T-helper 9 cell (primary cell): ENCODE data around the gene CPSF3.
A peak's percentile ranks its signal among the peaks of the same experiment; 100 is the strongest.

Experiments
- DNase-seq: peaks from one replicate; pipeline ENCODE4 v3.0.0-alpha.2; 2020

The CPSF3 gene

DNA sequence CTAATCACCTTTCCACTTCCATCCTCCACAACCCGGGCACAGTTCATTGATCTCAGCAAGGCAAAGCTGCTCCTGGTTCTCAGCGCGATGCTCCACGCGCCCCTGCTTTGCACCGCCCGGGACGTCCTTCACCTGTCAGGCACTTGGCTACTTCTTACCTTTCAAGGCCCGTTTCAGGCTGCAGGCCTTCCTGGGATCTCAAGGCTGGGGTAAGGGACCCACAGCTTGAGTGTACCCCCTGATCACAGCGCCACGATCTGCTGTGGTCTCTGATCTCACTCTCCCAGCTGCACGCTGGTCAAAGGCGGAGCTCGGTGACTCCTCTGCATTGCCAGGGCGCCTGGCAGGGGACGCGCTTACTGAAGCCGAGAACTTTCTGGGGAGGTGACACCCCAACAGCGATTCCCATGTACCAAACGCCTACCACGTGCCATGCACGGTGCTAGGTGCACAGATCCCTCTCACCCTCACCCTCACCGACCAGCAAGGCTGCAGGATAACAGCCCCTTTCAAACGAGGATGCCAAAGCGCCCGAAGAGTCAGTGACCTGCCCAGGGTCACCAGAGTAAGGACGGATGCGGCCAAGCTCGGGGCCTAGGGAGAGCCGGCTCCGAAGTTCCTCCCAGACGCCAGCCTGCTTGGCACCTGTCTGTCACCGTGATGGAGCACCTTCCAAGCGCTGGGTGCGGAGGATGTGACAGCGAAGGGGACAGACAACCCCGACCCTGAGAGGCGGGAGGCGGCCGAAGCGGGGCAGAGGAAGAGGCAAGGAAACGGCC, 944 bp upstream of the CPSF3 start:
- peak; percentile 25 for DNase-seq

GRCh38 chr2:9423922-9424272, 443 bp downstream of the CPSF3 start:
- DNase-seq, result peak; percentile 4

DNA sequence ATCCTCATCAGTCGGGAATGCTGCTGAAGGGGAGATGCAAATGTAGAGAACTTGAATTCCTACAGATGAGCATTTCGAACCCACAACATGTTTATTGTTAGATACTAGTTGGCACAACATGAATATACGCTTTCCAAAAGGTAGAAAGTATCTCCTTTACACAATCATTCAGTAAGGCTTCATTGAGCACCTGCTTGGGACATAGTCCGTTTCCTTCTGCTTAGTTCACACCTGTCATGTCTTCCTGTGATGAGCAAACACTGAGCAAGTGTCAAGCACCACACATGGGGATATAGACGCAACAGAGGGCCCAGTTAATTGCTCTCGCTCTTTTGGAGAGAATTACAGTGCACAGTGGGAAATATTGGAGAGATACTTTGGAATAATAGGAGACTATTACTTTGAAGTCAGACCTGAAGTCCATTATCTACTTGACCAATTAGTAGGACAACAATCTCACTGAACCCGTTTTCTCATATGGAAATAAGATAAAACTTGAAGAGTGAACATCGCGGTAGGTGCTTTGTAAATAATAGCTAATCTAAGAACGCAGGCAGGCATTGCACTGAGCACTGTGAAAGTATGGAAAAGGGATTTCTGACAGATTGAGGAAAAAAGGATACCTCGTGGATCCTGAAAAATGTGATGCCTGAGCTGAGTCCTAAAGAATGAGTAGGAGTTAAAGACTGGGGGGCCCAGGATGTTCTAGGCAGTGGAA, 1.2 kb downstream of the CPSF3 start:
- no peak for DNase-seq

DNA sequence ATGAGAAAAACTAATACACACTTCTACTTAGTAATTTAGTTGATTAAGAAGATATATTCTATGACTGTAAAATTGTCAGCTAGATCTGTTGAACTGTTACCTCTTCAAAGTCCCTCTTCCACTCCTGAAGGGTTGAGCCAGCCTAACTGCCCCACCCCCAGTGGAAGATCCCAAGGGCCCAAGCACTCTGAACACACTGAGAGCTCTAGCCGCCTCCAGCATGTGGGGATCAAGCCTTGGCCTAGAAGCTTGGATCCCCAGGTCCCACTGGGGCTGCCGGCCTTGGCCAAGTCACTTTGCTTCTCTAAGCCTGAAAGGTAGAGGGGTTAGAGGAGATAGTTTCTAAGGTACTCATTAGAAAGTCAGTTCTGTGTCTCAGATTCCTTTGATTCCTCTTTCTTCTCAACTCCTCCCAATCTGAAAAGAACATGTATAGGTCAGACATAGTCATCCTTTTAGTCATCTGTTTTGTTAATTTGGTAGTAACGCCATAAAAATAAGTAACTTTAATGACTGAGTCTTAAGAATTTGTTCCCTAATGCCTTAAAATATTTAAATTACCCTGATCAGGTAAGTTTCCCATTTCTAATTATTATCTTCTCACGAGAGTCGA, 5.6 kb downstream of the CPSF3 start:
- no peak for DNase-seq

DNA sequence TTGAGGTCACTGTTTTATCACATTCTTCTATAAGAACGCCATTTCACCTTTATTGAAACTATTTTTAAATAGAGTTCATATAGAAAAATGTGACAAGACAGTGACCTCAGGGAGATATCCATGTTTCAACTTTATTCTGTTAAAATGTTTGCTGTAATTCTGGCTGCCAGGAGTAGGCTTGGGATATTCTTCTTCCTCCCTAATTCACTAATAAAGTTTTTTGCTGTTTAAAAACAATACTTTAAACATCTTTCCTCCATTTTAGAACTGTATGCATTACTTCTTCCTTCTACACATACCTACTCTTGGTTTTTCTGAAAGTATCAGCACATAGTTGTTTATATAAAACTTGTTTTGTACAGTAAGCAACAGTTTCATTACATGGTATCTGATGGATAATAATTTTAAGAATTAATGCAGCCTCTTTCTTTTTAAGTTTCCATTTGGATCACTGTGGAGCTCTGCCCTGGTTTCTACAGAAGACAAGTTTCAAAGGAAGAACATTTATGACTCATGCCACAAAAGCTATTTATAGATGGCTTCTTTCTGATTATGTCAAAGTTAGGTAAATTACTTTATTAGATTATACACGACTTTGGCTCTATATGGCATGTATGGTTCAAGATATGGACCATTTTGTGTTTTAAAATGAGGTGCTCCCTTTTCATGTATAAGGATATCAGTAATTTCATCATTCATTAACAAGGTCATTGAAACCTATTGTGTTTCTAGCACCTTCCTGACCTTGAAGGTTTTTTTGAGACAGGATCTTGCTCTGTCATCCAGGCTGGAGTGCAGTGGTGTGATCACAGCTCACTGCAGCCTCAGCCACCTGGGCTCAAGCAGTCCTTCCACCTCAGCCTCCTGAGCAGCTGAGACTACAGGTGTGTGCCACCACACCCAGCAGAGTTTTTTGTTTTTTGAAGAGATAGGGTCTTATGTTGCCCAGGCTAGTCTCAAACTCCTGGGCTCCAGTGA, 7.2 kb downstream of the CPSF3 start:
- no peak for DNase-seq

DNA sequence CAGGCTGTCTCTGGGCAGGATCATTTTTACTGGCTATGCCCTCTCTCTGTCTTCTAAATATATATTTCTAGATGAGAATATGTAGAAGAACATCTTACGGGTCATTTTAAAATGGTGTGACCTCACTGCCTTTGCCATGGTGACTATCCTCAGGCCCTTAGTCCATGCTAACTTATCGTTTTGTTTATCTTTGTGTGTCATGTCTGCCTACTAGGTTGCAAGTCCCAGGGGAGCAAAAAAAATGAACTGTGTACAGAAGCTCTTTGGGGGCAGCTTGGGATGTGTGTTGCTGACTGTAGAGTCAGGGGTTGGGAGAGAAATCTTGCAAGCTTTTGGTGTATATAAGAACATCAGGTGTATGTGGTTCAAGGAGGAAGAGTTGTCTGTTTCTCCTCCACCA, 11.0 kb downstream of the CPSF3 start:
- no peak for DNase-seq

DNA sequence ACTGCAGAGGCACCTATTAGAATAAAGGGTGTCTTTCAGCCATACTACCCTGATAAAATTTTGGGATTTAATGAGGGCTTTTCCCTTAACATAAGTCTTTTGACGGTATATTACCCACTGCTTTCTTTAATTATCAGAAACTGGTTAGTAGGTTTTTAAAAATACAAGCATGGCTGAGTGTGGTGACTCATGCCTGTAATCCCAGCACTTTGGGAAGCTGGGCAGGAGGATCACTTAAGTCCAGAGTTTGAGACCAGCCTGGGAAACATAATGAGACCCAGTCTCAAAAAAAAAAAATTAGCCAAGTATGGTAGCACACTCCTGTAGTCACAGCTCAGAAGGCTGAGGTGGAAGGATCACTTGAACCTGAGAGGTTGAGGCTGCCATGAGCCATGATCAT, 16.1 kb downstream of the CPSF3 start:
- DNase-seq, result no peak

DNA sequence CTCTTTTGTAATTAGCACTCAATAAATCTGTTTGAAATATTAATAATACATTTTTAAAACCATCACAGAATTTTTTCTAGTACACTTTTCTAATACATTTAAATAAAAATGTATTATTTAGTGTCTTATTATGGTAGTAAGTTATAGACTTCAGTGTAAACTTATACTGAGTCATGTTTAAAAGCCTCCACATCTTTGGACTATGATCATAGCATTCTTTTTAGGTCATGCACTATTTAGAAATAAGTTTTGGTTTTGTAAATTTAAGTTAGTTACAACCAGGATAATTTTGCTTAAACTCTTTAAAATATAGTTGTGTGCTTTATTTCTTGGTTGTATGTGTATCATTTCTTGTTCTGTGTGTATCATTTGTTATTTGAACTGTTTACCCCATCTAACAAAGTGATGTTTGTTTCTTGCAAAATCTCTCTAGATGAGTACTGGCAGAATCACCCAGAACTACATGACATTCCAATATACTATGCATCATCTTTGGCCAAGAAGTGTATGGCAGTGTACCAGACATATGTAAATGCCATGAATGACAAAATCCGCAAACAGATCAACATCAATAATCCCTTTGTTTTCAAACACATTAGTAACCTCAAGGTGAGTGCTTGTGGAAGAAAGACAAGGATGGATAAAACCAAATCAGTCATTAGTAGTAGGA, 16.7 kb downstream of the CPSF3 start:
- DNase-seq, result no peak

DNA sequence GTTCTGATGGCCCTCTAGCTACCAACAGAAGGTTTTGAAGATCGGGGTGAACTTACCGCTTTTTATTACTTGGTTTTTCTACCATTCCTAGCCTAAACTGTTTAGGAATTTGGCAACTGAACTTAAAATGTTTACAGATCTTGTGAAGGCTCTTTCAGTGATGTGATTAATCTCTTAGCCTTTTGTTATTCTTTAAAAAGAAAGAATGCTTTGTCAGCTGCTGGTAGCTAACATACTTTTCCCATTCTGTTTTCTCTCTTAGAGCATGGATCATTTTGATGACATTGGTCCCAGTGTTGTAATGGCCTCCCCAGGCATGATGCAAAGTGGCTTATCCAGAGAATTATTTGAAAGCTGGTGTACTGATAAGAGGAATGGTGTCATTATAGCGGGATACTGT, 18.1 kb downstream of the CPSF3 start:
- no peak for DNase-seq

DNA sequence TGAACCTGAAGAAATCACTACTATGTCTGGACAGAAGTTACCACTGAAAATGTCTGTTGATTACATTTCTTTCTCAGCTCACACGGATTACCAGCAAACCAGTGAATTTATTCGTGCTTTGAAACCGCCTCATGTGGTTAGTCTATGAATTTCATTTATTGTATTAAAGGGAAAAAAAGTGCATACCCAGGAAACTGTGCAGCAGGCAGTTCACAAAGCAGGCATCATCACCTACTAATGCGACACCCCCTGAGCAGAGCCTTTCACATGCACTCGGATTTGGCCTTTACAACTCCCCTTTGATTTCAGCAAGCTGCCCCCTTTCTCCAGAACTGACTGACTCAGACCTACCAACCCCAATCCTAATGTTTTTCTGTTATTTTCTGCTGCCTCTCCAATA, 20.1 kb downstream of the CPSF3 start:
- DNase-seq, result no peak

DNA sequence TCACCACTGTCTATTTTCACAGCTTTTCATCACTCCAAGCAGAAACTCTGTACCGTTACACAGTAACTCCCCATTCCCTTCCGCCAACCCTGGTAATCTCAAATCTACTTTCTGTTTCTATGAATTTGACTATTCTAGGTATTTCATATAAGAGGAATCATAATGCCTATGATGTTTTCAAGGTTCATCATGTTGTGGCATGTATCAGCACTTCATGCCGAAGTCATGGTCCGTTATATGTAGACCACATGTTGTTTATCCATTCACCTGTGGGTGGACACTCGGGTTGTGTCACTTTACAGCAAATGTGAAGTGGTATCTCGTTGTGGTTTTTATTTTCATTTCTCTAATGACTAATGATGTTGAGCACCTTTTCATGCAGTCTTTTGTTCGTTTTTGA, 21.6 kb downstream of the CPSF3 start:
- no peak for DNase-seq

GRCh38 chr2:9451231-9451630, 27.8 kb downstream of the CPSF3 start:
- no peak for DNase-seq

DNA sequence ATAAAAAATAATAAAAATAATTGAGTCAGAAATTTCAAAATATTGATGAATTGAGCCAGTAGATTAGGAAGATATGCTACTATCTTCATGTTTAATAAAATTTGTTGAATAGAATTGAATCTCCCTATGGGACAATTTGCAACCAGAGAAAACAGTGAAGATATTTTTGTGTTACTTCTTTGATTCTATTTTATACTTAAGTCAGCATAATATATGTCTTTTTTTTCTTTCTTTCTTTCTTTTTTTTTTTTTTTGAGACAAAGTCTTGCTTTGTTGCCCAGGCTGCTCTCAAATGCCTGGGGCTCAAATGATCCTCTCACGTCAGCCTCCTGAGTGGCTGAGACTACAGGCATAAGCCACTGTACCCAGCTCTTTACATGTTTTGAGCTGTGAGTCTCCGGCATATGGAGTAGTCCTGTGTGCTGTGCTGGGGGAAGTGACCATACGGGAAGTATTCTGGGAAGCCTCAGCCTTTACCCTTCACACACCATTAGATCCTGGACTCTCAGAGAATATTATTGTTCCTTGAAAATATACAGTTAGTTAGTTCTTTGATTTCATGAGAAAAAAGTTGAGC, 37.1 kb downstream of the CPSF3 start:
- DNase-seq, result no peak

DNA sequence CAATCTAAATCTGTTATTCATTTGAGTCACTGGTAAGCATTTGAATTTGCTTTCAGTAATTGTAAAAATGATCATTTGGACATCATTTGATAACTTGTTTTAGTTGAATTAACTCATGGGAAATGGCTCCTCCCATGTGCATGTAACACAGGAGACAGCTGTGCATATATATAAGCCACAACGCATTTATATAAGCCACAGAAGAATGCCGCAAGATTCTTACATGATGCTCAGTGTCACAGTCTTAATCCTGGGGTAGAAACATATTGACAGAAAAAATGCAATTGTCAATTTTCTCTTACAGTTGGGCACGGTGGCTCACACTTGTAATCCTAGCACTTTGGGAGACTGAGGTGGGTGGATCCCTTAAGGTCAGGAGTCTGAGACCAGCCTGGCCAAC, 37.6 kb downstream of the CPSF3 start:
- DNase-seq, result no peak

DNA sequence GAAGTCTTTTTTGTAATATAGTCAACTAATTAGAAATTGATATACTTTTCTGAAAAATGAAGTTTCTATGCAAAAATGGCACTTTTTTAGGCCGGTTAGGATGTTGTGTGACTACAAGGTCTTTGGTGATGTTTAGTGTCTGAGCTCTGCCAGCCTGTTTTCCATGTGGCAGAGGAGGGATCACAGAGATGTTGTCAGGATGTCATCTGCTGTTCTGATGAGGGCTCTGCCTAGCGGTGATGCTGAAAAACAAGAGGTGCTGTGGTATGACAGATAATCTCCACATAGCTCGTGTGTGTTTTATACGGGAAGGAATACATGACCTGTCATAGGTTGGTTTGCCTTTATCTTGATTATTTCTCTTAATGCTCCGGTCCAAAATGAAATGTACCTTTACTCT, 38.9 kb downstream of the CPSF3 start:
- DNase-seq, result no peak

DNA sequence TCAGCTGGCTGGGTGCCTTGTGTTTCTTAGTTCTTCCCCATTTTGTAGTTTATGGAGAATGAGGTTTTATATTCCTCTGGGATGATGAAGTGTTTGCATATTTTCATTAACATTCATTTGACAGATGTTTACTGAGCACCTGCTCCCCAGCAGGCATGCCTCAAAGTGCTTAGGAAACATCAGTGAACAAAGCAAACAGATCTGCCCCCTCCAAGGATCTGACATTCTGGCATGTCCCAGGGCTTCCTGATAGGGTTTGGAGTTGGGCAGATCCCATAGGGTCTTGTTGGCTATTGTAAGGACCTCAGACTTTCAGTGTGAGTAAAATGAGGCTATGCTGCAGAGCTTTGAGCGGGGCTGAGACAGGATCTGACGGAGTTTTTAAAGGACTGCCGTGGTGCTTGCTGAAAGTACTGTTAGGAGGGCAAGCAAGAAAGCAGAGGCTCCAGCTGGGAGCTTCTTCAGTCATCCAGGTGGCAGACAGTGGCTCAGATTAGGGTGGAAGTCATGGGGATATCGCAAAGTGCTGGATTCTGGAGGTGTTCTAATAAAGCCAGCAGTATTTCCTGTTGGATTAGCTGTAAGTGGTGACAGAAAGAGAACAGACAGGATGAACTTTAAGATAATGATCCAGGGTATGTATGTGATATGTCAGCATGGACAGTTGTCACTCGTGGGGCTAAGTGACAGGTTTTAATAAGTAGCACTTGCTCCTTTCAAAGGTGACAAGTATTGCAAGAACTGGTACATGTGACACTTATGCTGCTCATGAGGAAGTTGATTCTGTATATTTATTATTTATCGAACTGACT, 39.6 kb downstream of the CPSF3 start:
- no peak for DNase-seq

GRCh38 chr2:9463698-9464034, 40.2 kb downstream of the CPSF3 start:
- no peak for DNase-seq

- no peak for DNase-seq
Observed at GRCh38 chr2:9465170-9465569, 41.7 kb downstream of the CPSF3 start.

- DNase-seq, result no peak
Observed at GRCh38 chr2:9466147-9466683, 42.8 kb downstream of the CPSF3 start.

DNA sequence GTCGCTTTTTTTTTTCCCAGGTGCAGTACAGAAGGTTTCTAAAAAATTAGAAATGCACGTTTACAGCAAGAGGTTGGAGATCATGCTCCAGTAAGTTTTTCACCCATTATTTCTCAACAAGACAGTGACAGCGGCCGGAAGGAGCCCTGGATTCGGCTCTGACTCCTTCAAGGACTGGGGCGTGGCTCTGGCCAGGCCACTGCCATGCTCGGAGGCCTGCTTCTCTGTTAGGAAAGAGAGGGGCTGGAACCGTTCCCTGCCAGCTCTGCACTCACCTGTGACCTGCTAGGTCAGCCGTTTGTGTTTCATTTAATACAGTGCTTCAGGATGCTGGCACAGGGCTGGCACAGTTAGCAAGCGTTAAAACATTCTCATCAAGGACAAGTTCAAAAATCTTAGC, 44.2 kb downstream of the CPSF3 start:
- DNase-seq, result no peak

DNA sequence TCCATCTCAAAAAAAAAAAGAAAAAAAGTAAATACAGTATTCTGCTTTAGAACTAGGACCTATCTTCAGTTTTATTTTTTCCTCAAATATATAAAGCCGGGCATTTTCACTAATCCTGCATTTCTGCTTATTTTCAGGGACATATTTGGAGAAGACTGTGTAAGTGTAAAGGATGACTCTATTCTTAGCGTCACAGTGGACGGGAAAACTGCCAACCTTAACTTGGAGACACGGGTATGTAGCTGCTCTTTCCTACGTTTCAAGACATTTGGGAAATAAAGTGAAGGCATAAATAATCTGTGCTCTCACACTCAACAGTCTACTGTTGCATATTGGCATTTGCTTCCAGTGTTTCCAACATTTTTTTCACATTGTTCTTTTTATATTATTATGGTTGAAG, 47.8 kb downstream of the CPSF3 start:
- no peak for DNase-seq
